Medulla oblongata (tissue), 1 donor: ENCODE measurements around the gene SMTN.
"Not testable (repeated sequence)": the region's sequence is repeated elsewhere in the genome, so short reads cannot be mapped to it uniquely, and the experiment has no call there.

ENCODE experiments used
- DNase-seq: peaks from one replicate; pipeline ENCODE4 v3.0.0-alpha.2; 2015; ENCODE audit errors: extremely low spot score

Gene SMTN

DNA sequence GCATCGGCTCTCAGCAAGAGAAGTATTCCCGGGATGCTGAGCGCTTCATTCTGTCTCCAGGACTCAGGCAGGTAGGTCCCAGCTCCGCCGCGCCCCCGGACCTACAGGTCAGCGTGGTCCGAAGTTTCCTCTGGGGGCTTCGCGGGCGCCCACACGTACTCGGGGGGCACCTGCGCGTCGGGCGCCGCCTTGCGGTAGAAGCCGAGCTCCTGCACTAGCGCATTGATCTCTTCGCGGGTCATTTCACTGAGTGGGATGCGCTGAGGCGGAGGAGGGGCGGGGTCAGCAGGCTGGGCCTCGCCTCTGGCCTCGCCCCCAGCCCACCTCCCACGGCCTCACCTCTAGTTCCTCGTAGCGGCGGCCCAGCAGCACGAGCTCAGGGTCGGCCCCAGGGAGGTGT is 23.8 kb downstream of the SMTN start:
- DNase-seq = no peak

DNA sequence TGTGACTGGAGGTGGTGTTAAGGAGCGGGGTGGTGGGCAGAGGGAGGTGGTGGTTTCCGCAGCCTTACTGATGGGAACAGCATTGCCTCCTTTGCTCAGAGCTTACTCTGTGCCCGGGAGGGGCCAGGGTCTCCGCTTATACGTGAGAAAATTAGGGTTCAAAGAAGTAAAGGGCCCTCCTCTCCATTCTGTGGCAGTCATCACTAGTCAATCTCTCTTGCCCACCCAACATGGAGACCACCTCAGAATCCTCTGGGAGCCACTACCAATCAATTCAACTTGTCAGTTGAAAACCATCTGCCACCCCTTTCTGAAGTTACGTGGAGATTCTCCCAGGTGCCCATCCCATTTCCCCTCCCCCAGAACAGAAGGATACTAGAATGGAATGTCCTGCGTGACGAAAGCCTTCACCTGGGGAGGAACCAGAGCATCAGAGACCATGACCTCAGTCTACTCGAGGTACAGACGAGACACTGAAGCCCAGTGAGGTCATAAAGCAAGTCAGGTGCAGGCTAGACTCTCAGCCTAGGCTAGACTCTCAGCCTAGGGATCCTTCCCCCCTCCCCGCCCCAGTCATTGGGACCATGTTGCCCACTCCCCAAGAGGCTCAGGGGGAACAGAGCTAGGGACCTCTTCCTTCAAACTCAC is 24.3 kb downstream of the SMTN start:
- no peak for DNase-seq

GRCh38 chr22:31106001-31106571 is 25.0 kb downstream of the SMTN start:
- no peak for DNase-seq

DNA sequence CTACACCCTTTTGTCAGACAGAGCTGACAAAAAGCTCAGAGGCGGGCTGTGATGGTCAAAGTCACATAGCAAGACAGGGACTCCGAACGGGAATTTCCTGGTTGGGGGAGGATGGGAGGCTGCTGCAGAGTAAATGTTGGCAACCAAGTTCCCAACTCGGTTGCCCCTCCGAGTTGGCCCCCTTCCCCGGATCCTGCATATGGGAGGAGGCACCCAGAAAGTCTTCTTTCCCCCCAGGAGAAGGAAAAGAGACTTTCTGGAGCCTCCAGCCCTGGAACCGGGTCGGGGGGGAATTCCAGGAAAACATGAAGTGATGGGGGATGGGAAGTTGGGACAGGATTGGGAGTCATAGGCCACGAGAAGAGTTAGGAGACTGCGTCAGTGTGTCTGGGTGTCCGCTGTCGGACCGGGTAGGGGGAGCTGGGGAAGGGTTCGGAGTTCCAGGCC is 25.6 kb downstream of the SMTN start:
- DNase-seq = no peak

DNA sequence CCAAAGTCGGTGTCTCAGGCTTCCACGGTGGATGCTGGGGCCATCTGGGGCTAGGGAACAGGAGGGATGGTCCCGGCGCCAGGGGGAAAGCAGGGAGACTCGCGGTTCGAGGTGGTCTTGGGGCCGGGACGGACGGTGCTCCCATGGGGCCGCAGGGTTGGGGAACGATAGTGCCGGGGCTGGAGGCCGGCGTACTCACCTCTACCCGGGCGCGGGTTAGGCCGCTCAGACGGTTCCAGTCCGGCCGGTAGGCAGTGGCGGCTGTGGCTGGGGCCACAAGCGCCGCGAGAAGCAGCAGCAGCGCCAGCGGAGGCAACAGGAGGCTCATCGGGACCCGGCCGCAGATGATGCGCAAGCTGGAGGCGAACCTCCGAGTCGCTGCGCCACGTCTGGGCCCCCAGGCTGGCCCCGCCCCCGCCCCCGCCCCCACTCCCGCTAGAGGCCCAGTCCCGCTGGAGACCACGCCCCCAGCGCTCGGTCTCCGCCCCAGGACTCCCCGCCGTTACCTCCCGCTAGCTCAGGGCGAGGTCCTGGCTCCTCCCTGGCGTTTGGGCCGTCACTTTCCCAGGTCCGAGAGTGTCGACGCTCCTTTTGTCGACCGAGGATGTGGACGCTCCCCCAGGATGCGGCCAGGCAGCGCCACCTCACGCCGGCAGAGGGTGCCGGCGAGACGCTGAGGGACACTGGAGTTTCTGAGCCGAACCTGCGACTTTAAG is 26.2 kb downstream of the SMTN start, which contains the start of gene SELENOM:
TSS of gene SELENOM (minus strand) at position 391 of the 716 bp plus-strand sequence. CDS start at position 328, 63 bp downstream.
- DNase-seq = peak; percentile 97

- no peak for DNase-seq
Measured at GRCh38 chr22:31107894-31108218, 26.7 kb downstream of the SMTN start.

GRCh38 chr22:31112547-31113091 is 31.5 kb downstream of the SMTN start:
- DNase-seq = not testable (repeated sequence)

DNA sequence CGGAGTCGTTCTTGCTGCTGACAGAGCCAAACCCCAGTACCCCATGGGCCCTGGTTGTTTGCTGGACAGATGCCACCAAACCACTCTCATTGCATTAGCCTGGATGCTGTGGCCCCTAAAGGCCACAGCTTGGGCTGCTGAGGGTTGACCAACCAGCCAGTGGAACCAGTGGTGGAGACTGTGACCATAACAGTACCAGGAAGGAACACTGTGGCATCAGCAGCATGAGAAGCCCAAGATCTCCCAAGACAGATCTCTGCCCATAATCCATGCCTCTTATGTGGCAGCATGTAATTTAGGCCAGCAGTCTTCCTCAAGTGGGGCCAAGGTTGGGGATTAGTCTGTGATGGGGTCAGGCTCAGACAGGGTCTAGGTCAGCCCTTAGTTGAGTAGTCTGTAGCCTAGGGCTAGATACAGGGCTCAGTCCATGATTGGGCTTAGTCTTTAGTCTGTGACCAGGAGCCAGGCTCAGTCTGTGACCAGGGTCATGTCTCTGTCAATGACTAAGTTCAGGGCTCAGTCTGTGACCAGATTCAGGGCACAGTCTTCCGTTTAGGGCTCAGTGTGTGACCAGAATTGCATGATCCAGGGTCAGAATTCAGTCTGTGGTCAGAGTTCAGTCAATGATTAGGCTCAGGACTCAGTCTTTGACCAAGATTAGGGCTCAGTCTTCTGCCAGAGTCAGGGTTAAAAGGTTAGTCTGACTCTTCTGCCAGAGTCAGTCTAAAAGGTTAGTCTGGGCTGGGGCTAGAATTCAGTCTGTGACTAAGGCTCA is 37.1 kb downstream of the SMTN start:
- DNase-seq = no peak

DNA sequence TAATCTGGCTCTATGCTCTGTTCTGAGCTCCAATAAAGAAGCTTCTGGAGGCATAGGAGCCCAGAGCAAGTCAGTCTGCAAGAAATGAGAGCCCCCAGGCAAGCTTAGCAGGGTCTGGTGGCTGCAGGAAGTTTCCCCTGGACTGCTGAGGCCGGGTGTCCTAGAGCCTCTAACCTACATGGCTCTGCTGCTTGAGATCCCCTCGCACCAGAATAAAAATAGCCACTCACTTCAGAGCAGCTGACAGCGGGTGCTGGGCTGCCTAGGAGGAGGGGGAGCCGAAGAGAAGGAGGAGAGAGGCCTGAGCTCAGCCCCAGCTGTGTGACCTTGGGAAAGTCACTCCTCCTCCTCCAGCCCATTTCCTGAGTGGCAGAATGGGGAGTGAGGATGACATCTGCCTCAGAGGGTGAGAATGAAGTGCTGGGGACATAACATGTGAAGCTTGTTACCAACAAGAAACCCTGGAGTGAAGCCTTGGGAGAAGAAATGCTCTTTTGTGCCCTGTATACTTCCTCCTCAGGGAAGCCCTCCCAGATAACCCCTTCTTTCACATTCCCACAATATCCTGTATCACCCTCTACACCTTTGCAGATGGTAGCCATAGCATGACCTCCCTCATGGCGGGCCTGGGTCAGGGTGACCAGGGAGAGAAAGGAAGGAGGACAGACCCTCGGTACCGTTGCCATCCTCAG is 38.1 kb downstream of the SMTN start:
- no peak for DNase-seq

GRCh38 chr22:31120230-31120629 is 39.1 kb downstream of the SMTN start:
- no peak for DNase-seq

DNA sequence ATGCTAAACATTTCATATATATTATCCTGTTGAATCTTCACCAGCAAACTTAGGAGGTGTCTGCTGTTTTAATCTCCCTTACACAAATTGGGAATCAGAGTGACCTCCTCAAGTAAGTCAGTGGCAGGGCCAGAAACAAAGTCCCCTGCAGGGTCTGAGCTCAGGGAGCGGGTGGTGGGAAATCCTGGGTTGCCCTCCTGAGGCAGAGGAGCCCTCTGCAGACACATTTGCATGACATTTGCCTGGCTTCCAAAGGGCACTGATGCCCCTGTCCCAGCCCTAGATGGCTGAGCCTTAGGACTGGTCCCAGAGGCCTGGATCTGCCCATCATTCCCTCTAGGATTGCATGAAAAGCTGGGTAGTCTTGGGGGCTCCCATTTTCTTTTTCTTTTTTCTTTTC is 39.5 kb downstream of the SMTN start:
- no peak for DNase-seq

DNA sequence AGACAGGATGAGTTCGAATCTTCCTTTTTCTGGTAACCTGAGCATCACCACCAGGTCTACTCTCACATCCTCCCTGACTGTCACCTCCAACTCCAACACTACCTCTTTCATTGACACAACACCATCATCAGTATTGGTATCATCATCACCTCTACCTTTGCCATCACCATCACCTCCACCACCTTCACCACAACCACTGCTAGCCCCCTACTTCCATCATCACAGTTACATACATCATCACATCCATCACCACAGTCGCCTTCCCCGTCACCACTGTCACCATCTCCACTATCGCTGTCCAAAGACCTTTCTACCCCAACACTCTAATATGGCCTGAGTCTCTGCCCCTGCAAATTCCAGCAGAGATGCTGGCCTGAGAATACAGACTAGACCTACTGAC is 40.3 kb downstream of the SMTN start:
- no peak for DNase-seq

- DNase-seq = no peak
Measured at GRCh38 chr22:31122196-31122531, 41.0 kb downstream of the SMTN start.

GRCh38 chr22:31122532-31123291 is 41.6 kb downstream of the SMTN start, which contains the start of gene INPP5J:
TSS of gene INPP5J (plus strand) at chr22:31122966. CDS start at chr22:31123015, 49 bp downstream.
- peak; percentile 36 for DNase-seq

DNA sequence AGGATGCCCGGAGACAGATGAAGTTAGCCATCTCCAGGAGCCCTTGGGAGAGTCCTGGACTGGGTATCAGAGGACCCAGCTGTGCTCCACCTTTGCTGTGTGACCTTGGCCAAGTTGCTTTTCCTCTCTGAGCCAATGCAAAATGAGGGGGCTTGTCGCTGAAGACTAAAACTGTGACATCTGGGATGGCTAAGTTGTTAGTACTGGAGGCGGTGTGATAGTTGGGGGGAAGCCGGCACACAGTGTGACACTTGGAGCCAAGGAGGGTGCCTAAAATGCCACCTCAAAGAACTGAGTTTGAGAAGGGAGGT is 42.1 kb downstream of the SMTN start:
- DNase-seq = no peak

DNA sequence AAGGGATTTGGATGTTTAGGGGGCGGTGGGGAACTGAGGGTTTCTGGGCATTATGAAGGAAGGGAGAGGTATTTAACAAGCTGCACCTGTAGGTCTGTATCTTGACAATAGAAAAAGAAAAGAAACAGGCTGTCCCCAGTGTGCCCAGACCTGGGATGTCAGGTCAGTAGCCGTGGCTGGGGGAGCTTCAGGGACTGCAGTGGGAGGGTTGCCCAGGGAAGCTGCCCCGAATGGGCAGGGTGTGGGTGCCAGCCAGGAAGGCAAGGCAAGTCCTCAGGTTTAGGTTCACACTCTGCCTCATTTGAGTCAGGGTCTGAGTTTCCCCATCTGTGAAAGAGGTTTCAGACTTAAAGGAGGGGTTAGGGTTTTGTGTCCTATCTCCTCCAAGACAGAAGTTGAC is 43.2 kb downstream of the SMTN start:
- DNase-seq = no peak

DNA sequence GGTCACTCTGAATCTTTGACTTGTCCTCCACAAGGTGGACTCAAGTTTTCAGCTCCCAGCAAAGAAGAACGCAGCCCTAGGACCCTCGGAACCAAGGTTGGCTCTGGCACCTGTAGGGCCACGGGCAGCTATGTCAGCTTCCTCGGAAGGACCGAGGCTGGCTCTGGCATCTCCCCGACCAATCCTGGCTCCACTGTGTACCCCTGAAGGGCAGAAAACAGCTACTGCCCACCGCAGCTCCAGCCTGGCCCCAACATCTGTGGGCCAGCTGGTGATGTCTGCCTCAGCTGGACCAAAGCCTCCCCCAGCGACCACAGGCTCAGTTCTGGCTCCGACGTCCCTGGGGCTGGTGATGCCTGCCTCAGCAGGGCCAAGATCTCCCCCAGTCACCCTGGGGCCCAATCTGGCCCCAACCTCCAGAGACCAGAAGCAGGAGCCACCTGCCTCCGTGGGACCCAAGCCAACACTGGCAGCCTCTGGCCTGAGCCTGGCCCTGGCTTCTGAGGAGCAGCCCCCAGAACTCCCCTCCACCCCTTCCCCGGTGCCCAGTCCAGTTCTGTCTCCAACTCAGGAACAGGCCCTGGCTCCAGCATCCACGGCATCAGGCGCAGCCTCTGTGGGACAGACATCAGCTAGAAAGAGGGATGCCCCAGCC is 43.8 kb downstream of the SMTN start:
- no peak for DNase-seq

DNA sequence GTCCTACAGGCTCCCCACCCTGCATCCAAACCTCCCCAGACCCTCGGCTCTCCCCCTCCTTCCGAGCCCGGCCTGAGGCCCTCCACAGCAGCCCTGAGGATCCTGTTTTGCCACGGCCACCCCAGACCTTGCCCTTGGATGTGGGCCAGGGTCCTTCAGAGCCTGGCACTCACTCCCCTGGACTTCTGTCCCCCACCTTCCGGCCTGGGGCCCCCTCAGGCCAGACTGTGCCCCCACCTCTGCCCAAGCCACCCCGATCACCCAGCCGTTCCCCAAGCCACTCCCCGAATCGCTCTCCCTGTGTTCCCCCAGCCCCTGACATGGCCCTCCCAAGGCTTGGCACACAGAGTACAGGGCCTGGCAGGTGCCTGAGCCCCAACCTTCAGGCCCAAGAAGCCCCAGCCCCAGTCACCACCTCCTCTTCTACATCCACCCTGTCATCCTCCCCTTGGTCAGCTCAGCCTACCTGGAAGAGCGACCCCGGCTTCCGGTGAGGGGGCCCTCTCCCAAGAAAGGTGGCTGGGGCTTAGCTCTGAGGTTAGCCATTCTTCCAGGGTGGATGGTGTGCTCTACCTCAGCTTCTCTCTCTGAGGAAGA is 44.5 kb downstream of the SMTN start:
- no peak for DNase-seq

DNA sequence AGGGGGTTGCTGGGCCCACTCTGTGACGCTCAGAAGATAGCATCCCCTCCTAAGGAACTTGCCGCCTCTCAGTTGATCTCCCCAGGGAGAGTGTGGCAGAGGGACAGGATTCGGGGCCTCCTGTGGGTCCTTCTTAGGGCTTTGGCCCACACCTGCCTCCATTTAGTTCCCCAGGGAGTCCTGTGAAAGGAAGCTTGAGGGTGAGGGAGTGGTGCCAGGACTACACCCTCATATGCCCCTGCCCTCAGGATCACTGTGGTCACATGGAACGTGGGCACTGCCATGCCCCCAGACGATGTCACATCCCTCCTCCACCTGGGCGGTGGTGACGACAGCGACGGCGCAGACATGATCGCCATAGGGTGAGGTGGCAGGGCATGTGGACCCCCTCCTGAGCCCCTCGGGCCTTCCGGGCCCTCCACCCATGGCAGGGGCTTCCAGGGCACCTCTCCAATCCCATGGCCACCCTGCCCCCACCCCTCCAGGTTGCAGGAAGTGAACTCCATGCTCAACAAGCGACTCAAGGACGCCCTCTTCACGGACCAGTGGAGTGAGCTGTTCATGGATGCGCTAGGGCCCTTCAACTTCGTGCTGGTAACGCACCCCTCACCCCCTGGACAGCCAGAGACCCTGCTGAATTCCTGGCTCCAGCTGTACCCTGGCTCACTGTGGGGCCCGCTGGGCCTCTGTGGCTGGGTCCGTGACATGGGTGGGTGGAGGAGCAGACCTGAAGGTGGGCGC is 45.2 kb downstream of the SMTN start:
- no peak for DNase-seq

DNA sequence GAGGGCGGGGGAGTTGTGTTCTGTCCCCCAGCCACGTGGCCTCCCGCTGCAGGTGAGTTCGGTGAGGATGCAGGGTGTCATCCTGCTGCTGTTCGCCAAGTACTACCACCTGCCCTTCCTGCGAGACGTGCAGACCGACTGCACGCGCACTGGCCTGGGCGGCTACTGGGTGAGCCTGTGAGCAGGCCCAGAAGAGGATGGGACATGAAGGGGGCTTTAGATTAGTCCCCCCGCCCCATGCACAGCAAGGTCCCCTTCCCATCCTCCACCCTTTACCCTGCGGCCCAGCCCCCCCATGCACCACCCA is 45.7 kb downstream of the SMTN start:
- no peak for DNase-seq
